HFFc6 (cell line): ENCODE data around the gene LINGO3. TPM values are rescaled to one million over a fixed set of nuclear protein-coding genes. Genes with fewer than 3 reads are reported as not detected.

ENCODE experiments used
- DNase-seq: peaks from one replicate; pipeline ENCODE4 v3.0.0-alpha.2; 2018
- H3K27ac Mint-ChIP-seq: 2 replicates; pipeline ENCODE4 v1.8.0; 2020; ENCODE audit warnings: mild to moderate bottlenecking, mixed read lengths
- H3K27me3 Mint-ChIP-seq: 2 replicates; pipeline ENCODE4 v1.8.0; 2021; ENCODE audit warnings: mild to moderate bottlenecking, moderate library complexity, mixed read lengths; ENCODE audit not compliant: insufficient read depth
- H3K36me3 Mint-ChIP-seq: 2 replicates; pipeline ENCODE4 v1.8.0; 2021; ENCODE audit warnings: low read depth, mixed read lengths
- H3K4me1 Mint-ChIP-seq: 2 replicates; pipeline ENCODE4 v1.8.0; 2020; ENCODE audit warnings: low read depth, mixed read lengths
- H3K4me3 Mint-ChIP-seq: 2 replicates; pipeline ENCODE4 v1.8.0; 2020; ENCODE audit warnings: mild to moderate bottlenecking, moderate library complexity, mixed read lengths
- H3K9me3 Mint-ChIP-seq: 2 replicates; pipeline ENCODE4 v1.8.0; 2020; ENCODE audit warnings: mild to moderate bottlenecking, mixed read lengths
- CTCF ChIP-seq: fragments of 200-600 bp; sonication (generic); IDR thresholded peaks from 2 replicates; pipeline ENCODE4 v1.5.0; 2021; ENCODE audit warnings: antibody characterized with exemption, mild to moderate bottlenecking
- total RNA-seq, 6 experiments: library from RNA; stranded (reverse); fragmentation: NEBNext Ultra II Directional; extraction: Animal tissue kit (Norgen Biotek cat#: 25700); gene quantifications; 2 replicates in 1 of 6; 3 replicates in 5 of 6; pipeline ENCODE4 v1.2.3, GENCODE V29; 2021

The LINGO3 gene
- total RNA-seq, 6 experiments from 2014 or later: not detected

DNA sequence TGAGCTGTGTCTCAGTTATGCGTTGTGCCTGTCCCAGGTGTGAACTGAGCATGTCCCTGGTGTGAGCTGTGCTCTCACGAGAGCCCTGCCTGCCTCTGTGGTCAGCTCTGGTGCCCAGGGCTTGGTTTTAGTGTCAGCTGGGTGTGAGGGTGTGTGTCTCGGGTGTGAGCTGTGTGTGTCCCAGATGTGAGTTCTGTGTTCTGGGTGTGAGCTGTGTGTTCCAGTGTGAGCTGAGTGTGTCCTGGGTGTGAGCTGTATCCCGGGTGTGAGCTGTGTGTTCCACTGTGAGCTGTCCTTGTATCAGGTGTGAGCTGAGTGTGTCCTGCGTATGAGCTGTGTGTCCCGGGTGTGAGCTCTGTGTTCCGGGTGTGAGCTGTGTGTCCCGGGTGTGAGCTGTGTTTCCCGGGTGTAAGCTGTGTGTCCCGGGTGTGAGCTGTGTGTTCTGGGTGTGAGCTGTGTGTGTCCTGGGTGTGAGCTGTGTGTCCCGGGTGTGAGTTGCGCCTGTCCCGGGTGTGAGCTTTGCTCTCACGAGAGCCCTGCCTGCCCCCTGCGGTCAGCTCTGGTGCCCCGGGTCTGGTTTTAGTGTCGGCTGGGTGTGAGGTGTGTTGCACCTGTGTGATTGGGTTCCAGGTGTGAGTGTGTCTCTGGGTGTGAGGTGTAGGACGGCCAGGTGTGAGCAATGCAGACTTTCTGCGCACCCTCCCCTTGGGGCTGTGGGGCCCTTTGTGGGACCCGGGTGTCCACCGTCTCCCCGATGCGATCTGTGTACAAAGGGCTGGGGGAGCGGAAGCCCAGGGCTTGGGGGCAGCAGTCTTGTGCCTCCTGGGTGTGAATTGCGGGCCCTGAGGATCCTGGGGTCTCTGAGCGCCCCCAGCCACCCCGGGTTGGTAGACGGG lies 18.9 kb downstream of the LINGO3 start:
- DNase-seq: no peak
- H3K27ac Mint-ChIP-seq: no peak overlapping the region
- peaks cover 28% of the 10 kb centered on the region for H3K27me3 Mint-ChIP-seq
- peaks cover 6% of the 10 kb centered on the region; the same call in 1 of the 2 replicates for H3K36me3 Mint-ChIP-seq
- no peak overlapping the region; the same call in 1 of the 2 replicates for H3K4me3 Mint-ChIP-seq
- H3K9me3 Mint-ChIP-seq: no peaks in the 10 kb centered on the region
- no peak for TF ChIP-seq CTCF
- peaks cover 4% of the 10 kb centered on the region for H3K4me1 Mint-ChIP-seq

GRCh38 chr19:2288338-2288817 lies 19.6 kb downstream of the LINGO3 start:
- Mint-ChIP-seq H3K4me3 (no peak overlapping the region), H3K36me3 (peaks cover 6% of the 10 kb centered on the region; the same call in 1 of the 2 replicates), H3K27ac (no peak overlapping the region), H3K9me3 (no peaks in the 10 kb centered on the region), H3K4me1 (no peaks in the 10 kb centered on the region), H3K27me3 (peaks cover 25% of the 10 kb centered on the region)
- DNase-seq: no peak
- no peak for TF ChIP-seq CTCF

DNA sequence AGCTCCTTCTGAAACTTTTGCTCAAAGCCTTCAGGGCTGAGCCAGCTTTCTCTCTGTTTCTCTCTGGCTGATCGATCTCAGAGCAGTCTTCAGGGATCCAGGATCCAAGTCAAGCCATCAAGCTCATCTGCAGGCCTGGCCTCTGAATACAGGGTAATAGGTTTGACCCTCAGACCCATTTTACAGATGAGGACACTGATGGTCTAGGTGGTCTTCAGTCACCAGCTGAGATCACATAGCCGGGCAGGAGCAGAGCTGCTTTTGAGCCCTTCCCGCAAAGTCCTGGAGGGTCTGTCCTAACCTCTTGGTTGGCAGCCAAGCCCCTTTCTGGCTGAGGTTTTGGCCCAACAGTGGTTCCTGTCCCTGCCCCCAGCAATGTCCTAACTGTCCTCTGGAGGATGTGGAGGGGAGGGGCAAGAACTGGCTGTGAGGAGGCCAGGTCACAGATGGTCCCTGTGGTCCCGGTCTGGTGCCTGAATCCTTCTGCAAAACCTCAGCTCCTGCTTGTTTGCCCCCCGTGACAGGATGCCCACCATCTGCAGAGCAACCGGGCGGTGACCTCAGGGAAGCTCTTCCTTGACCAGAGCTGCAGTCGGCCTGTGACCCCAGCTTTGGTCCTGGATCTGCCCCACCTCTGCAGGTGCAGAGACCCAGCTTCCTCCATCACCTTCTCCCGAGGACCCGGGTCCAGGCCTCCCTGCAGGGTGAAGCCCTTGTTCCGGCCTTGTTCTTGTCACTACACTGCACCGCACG lies 20.2 kb downstream of the LINGO3 start:
- DNase-seq: no peak
- Mint-ChIP-seq H3K36me3 (peaks cover 6% of the 10 kb centered on the region; the same call in 1 of the 2 replicates), H3K27me3 (peaks cover 22% of the 10 kb centered on the region), H3K4me3 (no peak overlapping the region), H3K4me1 (no peaks in the 10 kb centered on the region; the same call in 1 of the 2 replicates), H3K9me3 (no peaks in the 10 kb centered on the region), H3K27ac (no peak overlapping the region)
- no peak for TF ChIP-seq CTCF

DNA sequence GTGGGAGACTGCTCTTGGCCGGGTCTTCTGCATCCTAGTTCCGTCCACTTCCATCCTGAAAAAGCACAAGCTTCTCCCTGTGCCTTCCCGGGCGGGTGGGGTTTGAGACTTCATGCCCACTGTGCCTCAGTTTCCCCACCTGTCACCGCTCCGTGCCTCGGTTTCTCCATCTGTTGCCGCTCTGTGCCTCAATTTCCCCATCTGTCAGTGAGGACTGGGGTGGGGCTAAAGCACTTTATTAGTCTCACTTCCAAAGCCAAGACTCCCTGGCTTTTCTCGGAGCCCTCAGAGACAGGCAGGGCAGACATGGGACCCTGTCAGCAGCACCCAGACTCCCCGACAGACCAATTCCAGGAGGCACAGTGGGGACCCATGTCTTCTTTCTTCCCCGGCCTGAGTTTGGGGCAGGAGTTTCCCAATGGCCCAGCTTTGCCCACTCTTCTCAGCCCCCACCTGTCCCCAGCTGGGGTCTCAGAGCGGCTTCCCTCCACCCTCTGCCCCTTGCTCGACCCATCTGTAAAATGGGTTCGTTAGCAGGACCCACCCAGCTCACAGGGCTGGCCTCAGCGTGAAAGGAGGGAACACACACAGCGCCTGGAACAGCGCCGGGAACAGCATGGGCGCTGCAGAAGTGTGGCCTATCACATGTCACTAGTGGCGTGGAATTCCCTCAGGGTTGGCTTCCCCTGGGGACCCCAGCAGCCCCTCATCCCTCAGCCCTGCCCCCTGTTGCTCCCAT lies 21.4 kb downstream of the LINGO3 start:
- H3K27me3 Mint-ChIP-seq: peaks cover 19% of the 10 kb centered on the region
- DNase-seq: no peak
- peaks cover 6% of the 10 kb centered on the region; the same call in 1 of the 2 replicates for H3K36me3 Mint-ChIP-seq
- H3K4me1 Mint-ChIP-seq: peaks cover 5% of the 10 kb centered on the region; the same call in 1 of the 2 replicates
- no peak for TF ChIP-seq CTCF
- H3K9me3 Mint-ChIP-seq: no peaks in the 10 kb centered on the region
- no peak overlapping the region for H3K4me3 Mint-ChIP-seq
- H3K27ac Mint-ChIP-seq: no peak overlapping the region

GRCh38 chr19:2283835-2284507 lies 24.0 kb downstream of the LINGO3 start:
- peaks cover 11% of the 10 kb centered on the region for H3K27me3 Mint-ChIP-seq
- no peak for TF ChIP-seq CTCF
- no peak for DNase-seq
- H3K9me3 Mint-ChIP-seq: no peaks in the 10 kb centered on the region
- H3K27ac Mint-ChIP-seq: no peak overlapping the region
- H3K4me1 Mint-ChIP-seq: peaks cover 5% of the 10 kb centered on the region; the same call in 1 of the 2 replicates
- H3K36me3 Mint-ChIP-seq: peaks cover 4% of the 10 kb centered on the region; the same call in 1 of the 2 replicates
- H3K4me3 Mint-ChIP-seq: no peak overlapping the region
